H7 (cell line): ENCODE data around the gene ANKRD63. TPM values are rescaled to one million over a fixed set of nuclear protein-coding genes. Genes with fewer than 3 reads are reported as not detected.
A peak's percentile ranks its signal among the peaks of the same experiment; 100 is the strongest.

Source experiments
- DNase-seq: peaks from one replicate; pipeline ENCODE4 v3.0.0; 2012
- H3K27me3 ChIP-seq: 2 replicates; pipeline ENCODE4 v1.6.0; 2011; ENCODE audit warnings: mild to moderate bottlenecking, low read length; ENCODE audit not compliant: control insufficient read depth, insufficient read depth
- H3K36me3 ChIP-seq: replicated peaks from 2 replicates; pipeline ENCODE4 v1.5.1; 2011; ENCODE audit warnings: low read length; ENCODE audit not compliant: control insufficient read depth, insufficient read depth
- H3K4me3 ChIP-seq: 2 replicates; pipeline ENCODE4 v1.5.1; 2011; ENCODE audit warnings: low read depth, mild to moderate bottlenecking, control low read depth, low read length, moderate library complexity; ENCODE audit not compliant: insufficient read depth
- total RNA-seq: library from RNA; depleted of rRNA; stranded (reverse); fragments of >200 nt; shearing (Covaris generic); gene quantifications from 2 replicates; pipeline ENCODE4 v1.2.3, GENCODE V29; 2014

The ANKRD63 gene
- total RNA-seq, 1 experiment from 2014 or later, result 0.45 TPM

GRCh38 chr15:40270246-40270995 lies 12.4 kb downstream of the ANKRD63 start:
- Histone ChIP-seq H3K36me3 (peaks cover 2% of the 10 kb centered on the region), H3K4me3 (no peak overlapping the region), H3K27me3 (no peaks in the 10 kb centered on the region)
- no peak for DNase-seq

GRCh38 chr15:40269604-40270003 lies 13.3 kb downstream of the ANKRD63 start:
- Histone ChIP-seq H3K36me3 (peaks cover 2% of the 10 kb centered on the region), H3K4me3 (no peak overlapping the region), H3K27me3 (no peaks in the 10 kb centered on the region)
- no peak for DNase-seq

DNA sequence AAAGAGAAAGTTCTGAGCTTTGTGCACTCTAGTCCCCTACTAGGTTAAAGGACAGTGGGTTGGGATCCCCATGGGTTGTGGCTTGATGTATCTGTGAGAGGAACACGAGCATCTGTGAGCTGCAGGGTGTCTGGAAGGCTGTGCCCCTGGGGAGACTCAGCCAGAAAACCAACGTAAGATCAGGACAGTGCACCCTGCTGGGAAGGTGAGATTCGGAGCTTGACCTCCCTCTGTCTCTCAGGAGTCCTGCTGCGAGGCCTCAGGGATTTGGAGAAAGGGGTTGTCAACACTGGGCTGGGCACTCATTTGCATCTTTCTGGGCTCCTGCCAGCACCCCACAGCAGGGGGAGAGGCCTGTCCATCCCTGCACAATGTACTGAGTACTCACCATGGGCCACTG lies 15.2 kb downstream of the ANKRD63 start:
- no peak overlapping the region for H3K4me3 ChIP-seq
- no peaks in the 10 kb centered on the region for H3K36me3 ChIP-seq
- no peak for DNase-seq
- H3K27me3 ChIP-seq, result no peaks in the 10 kb centered on the region

- H3K27me3 ChIP-seq, result no peaks in the 10 kb centered on the region
Measured at GRCh38 chr15:40266828-40267304, 16.0 kb downstream of the ANKRD63 start.

GRCh38 chr15:40265875-40266274 lies 17.0 kb downstream of the ANKRD63 start:
- no peak for DNase-seq
- no peak overlapping the region for H3K4me3 ChIP-seq
- no peaks in the 10 kb centered on the region; the same call in 1 of the 2 replicates for H3K27me3 ChIP-seq
- no peaks in the 10 kb centered on the region for H3K36me3 ChIP-seq

More at GRCh38 chr15:40266828-40267304, 16.0 kb downstream of the ANKRD63 start:
- H3K4me3 ChIP-seq, result no peak overlapping the region
- no peaks in the 10 kb centered on the region for H3K36me3 ChIP-seq
- DNase-seq, result peak; percentile 57

- Histone ChIP-seq H3K36me3 (no peaks in the 10 kb centered on the region), H3K4me3 (no peak overlapping the region), H3K27me3 (no peaks in the 10 kb centered on the region; the same call in 1 of the 2 replicates)
- DNase-seq, result peak; percentile 81
Measured at GRCh38 chr15:40265355-40265754, 17.5 kb downstream of the ANKRD63 start.

DNA sequence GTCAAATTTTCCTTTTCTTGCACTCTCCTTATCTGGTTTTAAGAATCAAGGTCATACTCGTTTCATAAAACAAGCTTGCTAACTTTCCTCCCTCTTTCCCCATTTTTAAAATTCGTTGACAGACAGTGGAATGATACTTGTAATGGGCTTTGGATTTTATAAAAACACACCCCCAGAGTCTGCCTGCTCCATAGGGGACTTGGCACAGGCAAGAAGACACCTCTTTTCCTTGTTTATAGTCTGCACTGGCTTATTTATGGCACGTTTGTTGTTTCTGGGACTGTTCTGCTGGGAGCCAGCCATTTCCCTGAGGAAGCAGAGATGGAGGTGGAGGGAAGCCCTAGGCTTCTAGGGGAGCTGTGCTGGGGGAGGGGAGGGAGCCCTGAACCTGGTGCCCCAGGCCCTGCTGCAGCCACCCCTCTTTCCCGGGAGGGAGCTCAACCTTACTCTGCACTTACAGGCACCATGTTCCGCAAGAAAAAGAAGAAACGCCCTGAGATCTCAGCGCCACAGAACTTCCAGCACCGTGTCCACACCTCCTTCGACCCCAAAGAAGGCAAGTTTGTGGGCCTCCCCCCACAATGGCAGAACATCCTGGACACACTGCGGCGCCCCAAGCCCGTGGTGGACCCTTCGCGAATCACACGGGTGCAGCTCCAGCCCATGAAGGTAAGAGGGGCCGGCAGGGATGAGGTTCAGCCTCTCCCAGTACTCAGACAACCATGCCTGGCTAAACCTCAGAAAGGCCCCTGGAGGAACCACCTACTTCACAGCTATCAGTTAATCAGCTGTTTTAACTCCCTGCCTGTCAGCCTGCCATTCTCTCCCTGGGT lies 18.3 kb downstream of the ANKRD63 start:
- H3K27me3 ChIP-seq, result no peaks in the 10 kb centered on the region; the same call in 1 of the 2 replicates
- DNase-seq, result peak; percentile 53
- no peak overlapping the region for H3K4me3 ChIP-seq
- no peaks in the 10 kb centered on the region for H3K36me3 ChIP-seq

DNA sequence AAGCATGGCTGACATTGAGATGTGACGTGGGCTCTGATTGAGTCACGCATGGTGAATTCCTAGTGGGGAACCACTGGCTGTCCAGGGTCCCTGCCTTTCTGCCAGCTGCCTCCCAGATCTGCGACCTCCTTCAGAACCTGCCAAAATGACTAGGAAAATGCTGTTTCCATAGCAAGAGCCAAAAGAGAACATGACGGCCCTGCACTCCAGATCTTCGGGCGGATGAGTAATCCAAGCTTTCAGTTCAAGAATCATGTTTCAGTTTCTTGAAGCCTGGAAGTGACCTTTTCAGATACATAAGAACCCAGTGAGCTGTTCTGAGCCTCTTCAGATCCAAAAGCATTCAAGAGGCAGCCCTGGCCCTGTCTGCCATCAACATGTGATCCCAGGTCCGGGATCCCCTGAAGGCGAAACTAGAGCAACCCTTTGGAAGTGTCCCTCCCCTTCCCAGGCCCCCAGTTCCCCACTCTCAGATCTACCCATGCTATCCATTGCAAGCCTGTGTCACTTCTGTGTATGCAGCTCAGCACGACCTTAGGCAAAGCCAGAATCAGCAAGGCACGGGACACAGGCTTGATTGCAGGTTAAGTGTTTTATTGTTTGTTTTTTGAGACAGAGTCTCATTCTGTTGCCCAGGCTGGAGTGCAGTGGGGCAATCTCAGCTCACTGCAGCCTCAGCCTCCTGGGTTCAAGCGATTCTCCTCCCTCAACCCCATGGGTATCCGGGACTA lies 19.7 kb downstream of the ANKRD63 start:
- Histone ChIP-seq H3K27me3 (no peaks in the 10 kb centered on the region; the same call in 1 of the 2 replicates), H3K36me3 (no peaks in the 10 kb centered on the region), H3K4me3 (no peak overlapping the region)
- DNase-seq, result no peak

DNA sequence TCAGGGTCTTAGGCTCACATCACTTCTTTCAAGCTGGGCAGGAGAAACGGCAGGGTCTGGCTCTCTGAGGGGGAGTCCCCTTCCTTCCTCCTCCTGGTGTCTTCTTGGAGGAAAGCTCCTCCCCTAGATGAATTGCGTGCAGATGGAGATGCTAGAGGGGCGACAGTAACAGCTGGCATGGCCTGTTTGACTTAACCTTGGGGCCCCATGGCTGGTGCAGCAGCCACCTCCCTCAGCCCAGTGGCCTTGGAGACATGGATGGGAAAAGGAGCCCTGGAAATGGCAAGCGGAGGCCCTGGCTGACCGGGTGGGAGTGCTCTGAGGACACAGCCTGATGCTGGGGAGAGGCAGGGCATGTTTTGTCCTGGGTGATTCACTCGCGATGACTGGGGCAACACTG lies 23.8 kb downstream of the ANKRD63 start:
- peak; percentile 76 for DNase-seq
- Histone ChIP-seq H3K36me3 (no peaks in the 10 kb centered on the region; the same call in none of the 2 replicates), H3K4me3 (no peak overlapping the region), H3K27me3 (peaks cover under 1% of the 10 kb centered on the region; the same call in 1 of the 2 replicates)

- Histone ChIP-seq H3K4me3 (no peak overlapping the region), H3K36me3 (no peaks in the 10 kb centered on the region; the same call in none of the 2 replicates), H3K27me3 (peaks cover 5% of the 10 kb centered on the region)
- peak; percentile 85 for DNase-seq
Measured at GRCh38 chr15:40258544-40258943, 24.3 kb downstream of the ANKRD63 start.

- peaks cover 12% of the 10 kb centered on the region for H3K27me3 ChIP-seq
- H3K4me3 ChIP-seq, result no peak overlapping the region
- DNase-seq, result no peak
- no peaks in the 10 kb centered on the region; the same call in none of the 2 replicates for H3K36me3 ChIP-seq
Measured at GRCh38 chr15:40257656-40258450, 25.0 kb downstream of the ANKRD63 start.

DNA sequence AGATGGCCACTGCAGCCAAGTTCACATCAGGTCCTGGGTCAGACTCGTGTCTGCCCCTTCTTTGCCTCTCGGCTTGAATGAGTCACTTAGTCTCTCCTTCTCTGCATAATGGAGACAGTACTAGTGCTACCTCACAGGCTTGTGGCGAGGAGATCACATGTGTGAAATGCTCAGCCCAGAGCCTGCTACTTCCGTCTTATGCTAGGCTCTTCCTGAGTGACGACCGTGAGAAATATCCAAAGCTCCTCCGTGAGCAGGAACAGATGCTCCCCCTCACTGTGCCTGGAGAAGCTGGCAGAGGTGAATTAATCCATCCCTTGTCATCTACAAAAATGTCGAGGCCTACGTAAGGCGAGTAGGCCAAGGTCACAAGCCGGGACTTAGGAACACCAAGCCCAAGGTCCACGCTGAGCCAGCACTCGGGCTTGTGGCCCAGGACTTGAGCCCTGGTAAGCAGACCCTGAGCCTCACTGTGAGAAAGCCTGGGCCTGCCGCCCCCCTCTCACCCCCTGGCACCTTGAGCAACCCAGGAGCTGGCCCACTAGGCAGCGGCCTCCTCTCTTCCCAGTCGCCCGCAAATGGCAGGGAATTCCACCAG lies 26.1 kb downstream of the ANKRD63 start:
- DNase-seq, result no peak
- H3K36me3 ChIP-seq, result no peaks in the 10 kb centered on the region; the same call in none of the 2 replicates
- H3K27me3 ChIP-seq, result peaks cover 24% of the 10 kb centered on the region
- no peak overlapping the region for H3K4me3 ChIP-seq

DNA sequence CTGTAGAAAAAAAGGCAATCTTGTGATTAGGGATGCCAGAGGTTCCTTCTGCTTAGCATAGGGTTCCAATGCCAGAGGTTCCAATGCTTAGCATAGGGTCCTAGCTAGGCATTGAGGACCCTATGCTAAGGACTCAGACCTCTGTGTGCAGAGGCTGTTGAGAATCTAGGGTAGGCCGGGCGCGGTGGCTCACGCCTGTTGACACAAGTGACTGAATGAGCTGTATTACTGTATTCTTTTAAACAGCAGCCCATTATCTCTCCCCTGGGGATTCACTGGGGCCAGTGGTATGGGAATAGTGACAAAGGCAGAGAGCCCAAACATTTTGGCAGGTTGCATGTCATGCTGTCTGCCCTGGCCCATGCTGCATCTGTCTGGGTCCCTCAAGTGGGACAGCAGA lies 27.8 kb downstream of the ANKRD63 start:
- Histone ChIP-seq H3K4me3 (no peak overlapping the region), H3K36me3 (no peaks in the 10 kb centered on the region; the same call in none of the 2 replicates), H3K27me3 (peaks cover 31% of the 10 kb centered on the region)
- DNase-seq, result no peak
